Mesodermal cell (in vitro differentiated cells): ENCODE results near the gene ATP11A.

Experiments used
- H3K27ac ChIP-seq: 2 replicates; pipeline ENCODE4 v1.7.0; 2013; ENCODE audit warnings: mild to moderate bottlenecking, low read depth, low read length, moderate library complexity; ENCODE audit not compliant: severe bottlenecking
- H3K36me3 ChIP-seq: 2 replicates; pipeline ENCODE4 v1.7.1; 2013; ENCODE audit warnings: mild to moderate bottlenecking, low read length, moderate library complexity; ENCODE audit not compliant: control insufficient read depth, insufficient read depth
- H3K4me1 ChIP-seq: one replicate; pipeline ENCODE4 v1.7.1; 2013; ENCODE audit warnings: mild to moderate bottlenecking, low read length; ENCODE audit not compliant: insufficient read depth, control insufficient read depth, poor library complexity, severe bottlenecking
- H3K4me3 ChIP-seq: 2 replicates; pipeline ENCODE4 v1.7.0; 2013; ENCODE audit warnings: low read length, control low read depth, mild to moderate bottlenecking; ENCODE audit not compliant: insufficient read depth, poor library complexity, severe bottlenecking; ENCODE audit errors: extremely low read depth
- H3K9me3 ChIP-seq: 2 replicates; pipeline ENCODE4 v1.7.1; 2013; ENCODE audit warnings: mild to moderate bottlenecking, low read length, moderate library complexity; ENCODE audit not compliant: control insufficient read depth
- WGBS, 2 experiments: methylation state at CpG; one replicate each; pipeline ENCODE4 v1.1.5; 2013; ENCODE audit warnings: missing lambda C conversion rate in 2 of 2; ENCODE audit not compliant: insufficient coverage in 2 of 2; 5-methylcytosine and 5-hydroxymethylcytosine counted together

Gene ATP11A

GRCh38 chr13:112651750-112652511 lies 37.9 kb upstream of the ATP11A start:
- Histone ChIP-seq H3K27ac (no peak overlapping the region), H3K4me1 (peaks cover 11% of the 10 kb centered on the region), H3K36me3 (no peaks in the 10 kb centered on the region), H3K9me3 (no peaks in the 10 kb centered on the region), H3K4me3 (no peak overlapping the region)
- 81 to 91% methylated on average over 6 to 7 of the region's 7 CpGs for WGBS, 2 experiments

GRCh38 chr13:112652512-112653070 lies 37.2 kb upstream of the ATP11A start:
- Histone ChIP-seq H3K27ac (no peak overlapping the region), H3K36me3 (no peaks in the 10 kb centered on the region), H3K4me1 (peaks cover 11% of the 10 kb centered on the region), H3K4me3 (no peak overlapping the region), H3K9me3 (no peaks in the 10 kb centered on the region)
- 100% methylated on average over 2 of the region's 7 CpGs for WGBS, 2 experiments

- Histone ChIP-seq H3K9me3 (no peaks in the 10 kb centered on the region), H3K27ac (no peak overlapping the region), H3K4me1 (peaks cover 11% of the 10 kb centered on the region), H3K4me3 (no peak overlapping the region), H3K36me3 (no peaks in the 10 kb centered on the region)
- WGBS, 2 experiments, result 67% methylated on average over 1 of the region's 3 CpGs; no CpG with 5 or more reads in 1 of the 2 experiments
These were observed 36.8 kb upstream of the ATP11A start for GRCh38 chr13:112653071-112653470.

GRCh38 chr13:112655913-112656312 lies 33.9 kb upstream of the ATP11A start:
- Histone ChIP-seq H3K9me3 (no peaks in the 10 kb centered on the region), H3K27ac (no peak overlapping the region), H3K4me3 (no peak overlapping the region), H3K36me3 (no peaks in the 10 kb centered on the region), H3K4me1 (peaks cover 20% of the 10 kb centered on the region)
- 70% methylated on average over 2 of the region's 5 CpGs; no CpG with 5 or more reads in 1 of the 2 experiments for WGBS, 2 experiments

GRCh38 chr13:112657850-112658445 lies 31.9 kb upstream of the ATP11A start:
- WGBS, 2 experiments, result 76 to 89% methylated on average over 12 to 13 of the region's 14 CpGs
- H3K4me1 ChIP-seq, result peaks cover 11% of the 10 kb centered on the region
- no peak overlapping the region for H3K4me3 ChIP-seq
- no peaks in the 10 kb centered on the region for H3K36me3 ChIP-seq
- H3K9me3 ChIP-seq, result no peaks in the 10 kb centered on the region
- H3K27ac ChIP-seq, result no peak overlapping the region

- Histone ChIP-seq H3K27ac (no peak overlapping the region), H3K4me3 (no peak overlapping the region), H3K9me3 (no peaks in the 10 kb centered on the region), H3K36me3 (no peaks in the 10 kb centered on the region), H3K4me1 (peaks cover 9% of the 10 kb centered on the region)
- no CpG with 5 or more reads among the region's 1 CpG for WGBS, 2 experiments
These were observed 31.0 kb upstream of the ATP11A start for GRCh38 chr13:112658808-112659207.

GRCh38 chr13:112661291-112661690 lies 28.5 kb upstream of the ATP11A start:
- peaks cover 9% of the 10 kb centered on the region for H3K4me1 ChIP-seq
- WGBS, 2 experiments, result no CpG with 5 or more reads among the region's 2 CpGs
- H3K4me3 ChIP-seq, result no peak overlapping the region
- H3K9me3 ChIP-seq, result no peaks in the 10 kb centered on the region
- no peaks in the 10 kb centered on the region for H3K36me3 ChIP-seq
- H3K27ac ChIP-seq, result no peak overlapping the region

- no peak overlapping the region for H3K4me3 ChIP-seq
- 91 to 94% methylated on average over 22 of the region's 22 CpGs for WGBS, 2 experiments
- H3K27ac ChIP-seq, result no peak overlapping the region
- no peaks in the 10 kb centered on the region for H3K9me3 ChIP-seq
- no peaks in the 10 kb centered on the region for H3K4me1 ChIP-seq
- H3K36me3 ChIP-seq, result no peaks in the 10 kb centered on the region
These were observed 25.2 kb upstream of the ATP11A start for GRCh38 chr13:112664501-112665203.

GRCh38 chr13:112668924-112669323 lies 20.9 kb upstream of the ATP11A start:
- Histone ChIP-seq H3K36me3 (no peaks in the 10 kb centered on the region), H3K9me3 (no peaks in the 10 kb centered on the region), H3K4me3 (no peak overlapping the region), H3K27ac (no peak overlapping the region), H3K4me1 (no peaks in the 10 kb centered on the region)
- WGBS, 2 experiments, result 76 to 82% methylated on average over 8 to 10 of the region's 13 CpGs

- H3K36me3 ChIP-seq, result no peaks in the 10 kb centered on the region
- no peaks in the 10 kb centered on the region for H3K4me1 ChIP-seq
- no peaks in the 10 kb centered on the region for H3K9me3 ChIP-seq
- no peak overlapping the region for H3K27ac ChIP-seq
- 84 to 95% methylated on average over 8 to 9 of the region's 10 CpGs for WGBS, 2 experiments
- no peak overlapping the region for H3K4me3 ChIP-seq
These were observed 19.8 kb upstream of the ATP11A start for GRCh38 chr13:112669881-112670499.
